G401 (cell line): ENCODE results near the gene NDUFA13. TPM values are rescaled to one million over a fixed set of nuclear protein-coding genes. Genes with fewer than 3 reads are reported as not detected.
A peak's percentile ranks its signal among the peaks of the same experiment; 100 is the strongest.

Experiments used
- DNase-seq: peaks from one replicate; pipeline ENCODE4 v3.0.0-alpha.2; 2015; ENCODE audit warnings: low spot score
- in situ Hi-C: cut with HindIII; loops from 2 replicates; pipeline ENCODE4 v1.10.0; 2016; ENCODE audit warnings: low sequenced_read_pairs, mixed read lengths
- total RNA-seq: library from RNA; depleted of rRNA; stranded (reverse); fragments of >200 nt; shearing (Covaris generic); gene quantifications from 2 replicates; pipeline ENCODE4 v1.2.3, GENCODE V29; 2014

Gene NDUFA13
- total RNA-seq, 1 experiment from 2014 or later = 182 TPM

GRCh38 chr19:19487950-19488874 is 27.8 kb upstream of the NDUFA13 start:
- peak; percentile 19 for DNase-seq
- in situ Hi-C loops = no loop called here

GRCh38 chr19:19488875-19489690 is 26.9 kb upstream of the NDUFA13 start:
- DNase-seq = peak; percentile 81
- in situ Hi-C loops = no loop called here

- in situ Hi-C loops = no loop called here
- peak; percentile 11 for DNase-seq
Observed at GRCh38 chr19:19489804-19490204, 26.2 kb upstream of the NDUFA13 start.

- in situ Hi-C loops = no loop called here
- DNase-seq = peak; percentile 87
Observed at GRCh38 chr19:19490214-19490968, 25.6 kb upstream of the NDUFA13 start.

GRCh38 chr19:19491321-19492025 is 24.6 kb upstream of the NDUFA13 start:
- in situ Hi-C loops = no loop called here
- DNase-seq = no peak

GRCh38 chr19:19492026-19492610 is 23.9 kb upstream of the NDUFA13 start:
- no peak for DNase-seq
- in situ Hi-C loops = no loop called here

GRCh38 chr19:19493841-19494546 is 22.0 kb upstream of the NDUFA13 start:
- in situ Hi-C loops = no loop called here

GRCh38 chr19:19495614-19496603 is 20.1 kb upstream of the NDUFA13 start:
- in situ Hi-C loops = no loop called here

More at GRCh38 chr19:19493841-19494546, 22.0 kb upstream of the NDUFA13 start:
- DNase-seq = peak; percentile 44

GRCh38 chr19:19498255-19498991 is 17.6 kb upstream of the NDUFA13 start:
- in situ Hi-C loops = no loop called here
- no peak for DNase-seq

More at GRCh38 chr19:19495614-19496603, 20.1 kb upstream of the NDUFA13 start:
- DNase-seq = no peak

- in situ Hi-C loops = no loop called here
- DNase-seq = no peak
Observed at GRCh38 chr19:19499272-19499995, 16.6 kb upstream of the NDUFA13 start.

- DNase-seq = no peak
- in situ Hi-C loops = no loop called here
Observed at GRCh38 chr19:19500975-19501644, 14.9 kb upstream of the NDUFA13 start.

GRCh38 chr19:19501798-19502197 is 14.2 kb upstream of the NDUFA13 start:
- in situ Hi-C loops = no loop called here
- no peak for DNase-seq

- no peak for DNase-seq
- in situ Hi-C loops = no loop called here
Observed at GRCh38 chr19:19502281-19502680, 13.7 kb upstream of the NDUFA13 start.

GRCh38 chr19:19502808-19503602 is 13.0 kb upstream of the NDUFA13 start:
- no peak for DNase-seq
- in situ Hi-C loops = no loop called here
